DMS153 (cell line): ENCODE data around the gene ALKBH3.

Source experiments
- DNase-seq: peaks from one replicate; lab custom pipeline; 2025; lab: John Stamatoyannopoulos, UW

ALKBH3 gene

DNA sequence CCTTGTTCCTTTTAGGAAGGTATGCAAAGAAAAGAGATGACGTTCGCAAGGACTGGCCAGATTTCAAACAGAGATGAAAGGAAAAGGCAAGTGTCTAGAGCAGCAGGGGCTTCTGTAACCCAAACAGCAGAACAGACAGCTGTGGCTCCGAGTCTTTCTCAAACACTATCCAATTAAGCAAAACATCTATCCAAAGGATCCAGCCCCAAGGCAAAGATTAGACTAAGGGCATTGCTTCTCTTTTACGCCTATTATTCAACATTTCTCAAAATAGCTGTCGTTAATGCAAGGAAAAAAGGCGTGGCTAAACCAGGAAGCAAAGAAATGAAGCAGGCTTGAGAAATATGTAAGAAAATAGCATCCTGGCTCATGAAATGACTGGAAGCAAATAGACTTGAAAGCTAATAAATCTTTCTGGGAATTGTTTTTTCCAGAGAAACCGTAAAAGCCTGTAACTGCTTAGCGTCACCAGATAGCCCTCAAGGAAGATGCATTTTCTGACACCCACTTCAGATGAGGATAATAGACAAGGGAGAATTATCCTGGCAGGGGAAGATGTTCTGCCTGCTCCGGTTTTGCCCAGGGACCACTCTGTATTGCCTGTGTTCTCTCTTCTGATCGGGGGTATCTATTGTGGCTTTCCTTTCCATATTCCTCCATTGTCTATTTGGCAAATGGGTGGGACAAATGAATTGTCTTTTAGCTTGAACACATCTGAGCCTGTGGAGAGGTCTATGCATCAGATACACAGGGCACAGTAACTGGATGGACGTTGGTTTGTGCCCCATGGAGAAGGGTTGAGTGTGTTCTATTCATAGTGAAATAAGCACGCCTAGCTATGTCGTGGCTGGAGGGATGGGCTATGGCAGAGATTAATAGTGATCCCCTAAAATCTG lies 82.0 kb downstream of the ALKBH3 start:
- DNase-seq: no peak

DNA sequence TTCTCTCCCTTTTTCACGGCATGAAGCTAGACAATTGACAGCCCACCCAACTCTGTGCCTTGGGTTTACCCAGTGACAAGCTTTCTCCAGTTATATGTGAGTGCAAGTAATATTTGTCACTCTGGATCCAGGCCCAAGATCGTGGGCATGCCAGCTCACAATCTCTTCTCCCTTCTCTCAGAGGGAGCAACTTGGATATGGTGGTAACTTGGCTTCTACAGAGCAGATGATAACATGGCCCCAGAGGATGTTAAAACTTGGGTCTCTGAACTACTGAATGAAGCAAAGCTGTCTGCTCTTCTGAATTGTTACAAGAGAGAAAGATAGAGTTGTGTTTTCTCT lies 82.6 kb downstream of the ALKBH3 start:
- DNase-seq: no peak

DNA sequence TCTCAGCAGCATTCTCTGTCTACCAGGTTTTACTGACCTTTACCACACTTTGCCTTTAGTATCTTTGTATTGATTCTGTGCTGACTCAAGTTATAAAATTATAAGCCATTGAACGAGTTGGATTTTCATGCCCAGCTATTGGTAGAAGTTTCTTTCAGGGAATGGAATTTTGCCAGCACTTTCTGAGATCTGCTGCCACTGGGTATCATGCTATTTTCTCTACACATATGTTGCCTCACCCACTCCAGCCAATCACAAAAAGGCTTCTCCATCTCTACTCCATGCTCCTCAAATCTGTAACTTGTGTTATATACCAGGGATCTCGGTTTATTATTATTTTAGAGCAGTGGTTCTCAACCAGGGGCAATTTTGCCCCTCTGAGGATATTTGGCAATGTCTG lies 87.0 kb downstream of the ALKBH3 start:
- no peak for DNase-seq

DNA sequence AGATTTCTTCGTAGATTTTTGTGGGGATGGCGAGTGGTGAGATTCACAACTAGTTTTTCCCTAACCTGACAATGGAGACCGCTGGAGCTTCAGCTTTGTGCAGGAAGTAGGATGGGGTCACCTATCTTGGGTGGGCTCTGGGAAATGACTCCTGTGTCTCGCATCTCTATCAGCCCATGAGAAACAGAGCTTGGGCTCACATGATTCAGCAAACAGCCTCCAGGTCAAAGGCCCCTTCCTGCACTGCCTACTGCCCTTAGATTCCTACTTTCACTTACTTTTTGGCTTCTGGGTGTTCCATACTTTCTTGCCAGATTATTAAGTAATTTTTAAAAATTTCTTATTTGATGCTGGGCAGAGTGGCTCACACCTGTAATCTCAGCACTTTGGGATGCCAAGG lies 88.1 kb downstream of the ALKBH3 start:
- no peak for DNase-seq

DNA sequence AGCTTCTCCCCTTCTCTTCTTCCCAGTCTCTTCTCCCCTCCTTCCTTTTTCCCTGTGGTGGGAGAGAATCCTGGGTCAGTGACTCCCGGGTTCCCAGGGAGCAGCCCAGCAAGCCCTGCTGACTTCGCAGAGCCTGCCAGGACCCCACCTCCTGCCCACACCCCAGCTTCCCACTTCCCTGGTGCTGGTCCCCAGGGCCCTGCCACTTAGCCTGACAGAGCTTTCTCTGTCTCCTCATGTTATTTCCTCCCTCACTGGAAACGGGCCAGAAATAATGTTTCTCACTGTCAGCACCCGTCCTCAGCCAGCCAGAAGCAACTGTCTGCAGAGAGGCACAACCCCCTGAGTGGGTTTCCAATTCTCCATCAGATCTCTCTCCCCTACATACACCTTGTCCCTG lies 88.9 kb downstream of the ALKBH3 start:
- no peak for DNase-seq
